Left renal cortex interstitium (tissue), 4 donors: ENCODE results near the gene ELOA2. TPM values are rescaled to one million over a fixed set of nuclear protein-coding genes. Genes with fewer than 3 reads are reported as not detected.
A peak's percentile ranks its signal among the peaks of the same experiment; 100 is the strongest.
"Not testable (repeated sequence)": the region's sequence is repeated elsewhere in the genome, so short reads cannot be mapped to it uniquely, and the experiment has no call there.

Experiments
- DNase-seq, 4 donors: peaks; one replicate each; pipeline ENCODE4 v3.0.0-alpha.2; 2013; ENCODE audit warnings: low read depth in 4 of 4, low spot score in 2 of 4, missing footprints in 1 of 4
- polyA plus RNA-seq, 4 donors: library from polyadenylated mRNA; unstranded; fragments of 120-200 nt; gene quantifications; one replicate each; pipeline ENCODE4 v1.2.1, GENCODE V29; 2013; ENCODE audit not compliant: insufficient read length in 4 of 4

ELOA2 gene, protein sequence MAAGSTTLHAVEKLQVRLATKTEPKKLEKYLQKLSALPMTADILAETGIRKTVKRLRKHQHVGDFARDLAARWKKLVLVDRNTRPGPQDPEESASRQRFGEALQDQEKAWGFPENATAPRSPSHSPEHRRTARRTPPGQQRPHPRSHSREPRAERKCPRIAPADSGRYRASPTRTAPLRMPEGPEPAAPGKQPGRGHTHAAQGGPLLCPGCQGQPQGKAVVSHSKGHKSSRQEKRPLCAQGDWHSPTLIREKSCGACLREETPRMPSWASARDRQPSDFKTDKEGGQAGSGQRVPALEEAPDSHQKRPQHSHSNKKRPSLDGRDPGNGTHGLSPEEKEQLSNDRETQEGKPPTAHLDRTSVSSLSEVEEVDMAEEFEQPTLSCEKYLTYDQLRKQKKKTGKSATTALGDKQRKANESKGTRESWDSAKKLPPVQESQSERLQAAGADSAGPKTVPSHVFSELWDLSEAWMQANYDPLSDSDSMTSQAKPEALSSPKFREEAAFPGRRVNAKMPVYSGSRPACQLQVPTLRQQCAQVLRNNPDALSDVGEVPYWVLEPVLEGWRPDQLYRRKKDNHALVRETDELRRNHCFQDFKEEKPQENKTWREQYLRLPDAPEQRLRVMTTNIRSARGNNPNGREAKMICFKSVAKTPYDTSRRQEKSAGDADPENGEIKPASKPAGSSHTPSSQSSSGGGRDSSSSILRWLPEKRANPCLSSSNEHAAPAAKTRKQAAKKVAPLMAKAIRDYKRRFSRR
- polyA plus RNA-seq, result under 1 TPM in 2 of 4 donors, not detected in 2; 0.03 to 0.13 TPM

DNA sequence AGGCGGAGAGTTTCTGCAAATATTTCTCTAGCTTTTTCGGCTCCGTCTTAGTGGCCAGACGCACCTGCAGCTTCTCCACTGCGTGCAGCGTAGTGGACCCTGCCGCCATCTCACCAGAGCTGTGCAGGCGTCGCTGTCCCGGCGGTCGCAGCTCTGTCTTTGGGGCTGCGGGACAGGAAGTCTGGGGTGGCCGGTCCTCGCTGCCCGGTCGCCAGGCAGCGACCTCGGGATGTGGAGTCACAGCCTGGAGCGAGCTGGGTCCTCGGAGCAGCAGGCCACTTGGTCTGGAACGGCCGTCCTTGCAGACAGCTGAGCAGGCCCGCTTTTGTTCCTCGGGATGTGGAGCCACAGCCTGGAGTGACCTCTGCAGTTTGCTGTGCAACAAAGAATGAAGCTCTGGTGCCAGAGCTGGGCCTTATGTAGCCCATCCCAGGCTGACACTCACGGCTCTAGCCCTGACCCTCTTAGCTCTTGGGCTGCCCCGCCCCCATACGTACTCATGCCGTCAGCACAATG, at the start of gene ELOA2:
ELOA2 (minus strand) TSS at position 466 of the 516 bp plus-strand sequence; CDS start at position 109, 357 bp downstream.
- no peak for DNase-seq

DNA sequence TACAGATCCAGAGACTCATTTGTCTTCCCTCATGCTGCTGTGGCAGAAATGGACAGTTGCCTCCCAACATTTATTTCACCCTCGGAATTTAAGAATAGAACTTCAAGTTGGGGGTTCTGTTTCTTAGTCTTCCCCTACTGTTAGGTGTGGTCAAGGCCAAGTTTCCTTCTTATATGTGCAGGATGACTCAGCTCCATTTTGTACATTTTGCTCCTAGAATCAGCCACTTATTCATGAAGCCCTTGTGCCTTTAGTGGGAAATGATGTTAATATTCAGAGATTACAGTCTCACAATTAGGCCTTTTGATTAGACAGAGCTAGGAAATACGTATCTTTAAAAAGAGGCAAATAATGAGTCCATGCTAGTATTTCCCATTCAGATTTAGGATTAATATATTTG, 46.2 kb upstream of the ELOA2 start:
- DNase-seq, result no peak

DNA sequence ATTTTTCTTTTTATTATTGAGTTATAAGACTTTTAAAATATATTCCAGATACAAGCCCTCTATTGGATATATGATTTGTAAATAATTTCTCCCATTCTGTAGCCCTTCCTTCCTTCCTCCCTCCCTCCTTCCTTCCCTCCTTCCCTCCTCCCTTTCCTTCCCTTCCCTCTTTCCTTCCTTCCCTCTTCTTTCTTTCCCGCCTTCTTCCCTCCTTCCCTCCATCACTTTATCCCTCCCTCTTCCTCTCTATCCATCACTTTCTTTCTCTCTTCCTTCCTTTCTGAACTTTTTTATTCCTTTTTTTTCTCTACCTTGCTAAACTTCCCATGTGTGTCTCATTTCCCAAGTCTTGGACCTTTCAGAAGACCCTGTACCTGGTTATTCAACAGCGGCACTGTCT, 45.5 kb upstream of the ELOA2 start:
- DNase-seq, result no peak

DNA sequence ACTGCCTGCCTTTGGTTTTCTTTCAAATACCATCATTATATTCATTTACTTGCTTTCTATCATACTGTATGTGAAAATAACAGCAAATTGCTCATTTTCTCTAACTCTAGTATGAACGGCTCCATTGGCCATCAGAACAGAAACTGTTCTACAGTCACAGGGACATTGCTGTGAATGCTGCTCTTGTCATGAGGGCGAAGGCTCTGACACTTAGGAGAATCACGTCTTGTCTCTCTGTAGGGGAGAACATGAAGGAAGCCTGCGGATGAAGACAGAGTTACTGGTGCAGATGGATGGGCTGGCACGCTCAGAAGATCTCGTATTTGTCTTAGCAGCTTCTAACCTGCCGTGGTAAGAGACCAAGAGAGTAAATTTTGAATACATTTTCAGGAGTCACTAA, 41.7 kb upstream of the ELOA2 start:
- no peak for DNase-seq

DNA sequence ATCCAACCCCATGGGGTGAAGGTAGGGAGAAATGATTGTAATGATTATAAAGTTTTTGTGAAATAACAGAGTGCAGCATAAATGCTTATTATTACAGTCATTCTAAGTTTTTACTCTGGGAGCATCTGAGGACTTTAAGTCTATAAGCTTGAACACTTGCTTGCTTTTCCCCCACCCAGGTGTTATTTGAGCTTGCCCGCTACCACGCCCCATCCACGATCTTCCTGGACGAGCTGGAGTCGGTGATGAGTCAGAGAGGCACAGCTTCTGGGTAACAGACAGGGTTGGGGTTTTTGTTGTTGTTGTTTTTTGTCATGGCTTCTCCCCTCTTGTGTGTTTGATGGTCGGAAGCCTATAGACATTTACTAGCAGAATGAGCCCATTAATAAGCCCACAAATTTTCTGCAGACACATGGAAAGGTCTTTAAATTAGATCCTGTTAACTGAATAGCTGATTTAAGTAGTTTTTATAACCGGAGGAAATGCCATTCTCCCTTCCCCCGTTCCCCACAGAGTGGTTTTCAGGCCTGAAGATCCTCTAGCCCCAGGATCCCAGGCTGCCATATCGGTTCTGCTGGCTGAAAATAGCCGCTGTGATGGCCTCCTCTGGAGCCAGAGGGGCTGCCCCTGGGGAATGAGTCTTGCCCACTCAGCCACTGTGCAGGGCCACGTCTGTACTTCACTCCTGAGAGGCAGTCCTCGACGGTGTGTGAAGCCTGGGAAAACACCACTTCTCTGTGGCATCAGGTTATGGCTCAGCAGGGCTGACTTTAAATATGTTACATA, 39.9 kb upstream of the ELOA2 start:
- no peak for DNase-seq

DNA sequence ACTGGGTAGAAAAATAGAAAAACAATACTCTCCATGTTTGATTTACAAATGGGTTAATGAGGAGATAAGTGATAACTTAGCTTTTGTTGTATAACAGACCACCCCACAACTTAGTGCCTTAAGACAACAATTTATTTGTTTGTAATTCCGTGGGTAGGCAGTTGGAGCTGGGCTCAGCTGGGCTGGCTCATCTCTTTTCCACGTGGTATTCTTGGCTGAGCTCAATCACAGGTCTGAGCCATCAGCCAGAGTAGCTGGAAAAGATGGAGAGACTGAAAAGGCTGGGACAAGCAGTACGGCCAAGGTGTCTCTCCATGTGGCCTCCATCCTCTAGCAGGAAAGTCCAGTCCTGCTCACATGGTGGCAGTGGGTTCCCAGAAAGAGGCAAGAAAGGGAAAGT, 32.2 kb upstream of the ELOA2 start:
- no peak for DNase-seq

DNA sequence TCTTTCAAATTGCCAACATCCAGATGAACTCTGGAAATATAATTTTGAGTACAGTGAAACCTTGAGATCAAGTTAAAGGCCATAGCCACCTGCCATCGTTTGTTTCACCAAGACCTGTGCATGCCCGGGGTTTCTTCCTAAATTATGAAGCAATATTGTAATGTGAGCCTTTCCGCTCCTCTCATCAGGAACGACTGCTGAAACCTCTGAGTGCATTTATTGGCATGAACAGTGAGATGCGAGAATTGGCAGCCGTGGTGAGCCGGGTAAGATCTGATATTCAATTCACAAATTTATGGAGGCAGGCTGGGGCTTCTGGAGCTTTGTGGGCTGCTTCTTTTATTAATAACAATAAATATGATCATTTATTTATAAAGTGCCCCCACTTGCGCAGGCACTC, 27.7 kb upstream of the ELOA2 start:
- DNase-seq, result no peak

DNA sequence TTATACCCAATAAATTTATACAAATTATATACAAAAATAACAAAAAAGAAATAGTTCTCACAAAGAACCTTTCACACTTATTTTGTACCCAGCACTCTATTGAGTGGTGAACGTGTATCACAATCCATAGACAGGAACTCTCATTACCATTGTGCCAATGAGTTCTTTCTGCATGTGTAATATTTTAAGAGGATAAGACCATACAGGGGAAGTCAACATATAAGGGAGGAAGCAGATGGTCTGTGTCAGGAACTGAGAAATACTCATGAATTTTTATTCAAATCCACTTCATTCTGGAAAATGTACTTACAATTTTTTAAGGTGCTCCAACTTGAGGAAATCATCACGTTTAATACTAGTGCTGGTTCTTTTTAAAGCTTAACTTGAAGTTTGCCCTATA, 27.1 kb upstream of the ELOA2 start:
- no peak for DNase-seq

DNA sequence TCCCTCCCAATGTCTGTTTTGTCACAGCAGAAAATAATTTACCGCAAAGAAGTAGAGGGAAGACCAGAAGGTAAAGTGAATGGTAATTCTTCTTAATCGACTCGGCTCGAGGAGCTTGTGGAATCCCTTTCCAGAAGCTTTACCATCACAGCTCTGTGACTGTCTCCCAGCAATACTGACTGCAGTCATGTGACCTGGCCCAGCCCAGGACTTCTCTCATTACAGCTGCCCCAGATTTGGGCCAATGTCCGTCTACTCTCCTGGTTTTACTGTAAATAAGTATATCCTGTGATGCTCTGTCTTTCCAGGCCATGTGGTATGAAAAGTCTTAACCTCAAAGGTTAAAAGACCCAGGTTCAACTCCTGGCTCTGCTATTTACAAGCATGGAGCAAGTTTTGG, 18.9 kb upstream of the ELOA2 start:
- DNase-seq, result no peak

DNA sequence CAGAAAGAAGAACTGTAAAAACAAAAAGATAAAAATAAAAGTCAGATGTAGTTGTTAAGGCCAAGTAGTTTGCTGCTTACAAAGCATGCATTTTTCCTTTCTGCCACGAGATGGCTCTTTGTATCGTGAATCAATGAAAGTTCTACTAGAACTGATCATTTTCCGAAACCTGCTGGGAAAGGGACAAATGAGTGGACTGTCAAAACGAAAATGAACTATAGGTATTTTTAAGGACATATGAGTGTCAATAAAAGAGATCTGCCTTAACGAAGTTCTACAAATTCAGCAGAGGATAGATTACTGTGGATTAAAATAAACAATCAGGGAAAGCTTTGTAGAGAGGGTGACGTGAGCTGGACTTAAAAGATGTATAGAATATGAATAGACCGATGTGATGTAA, 15.0 kb upstream of the ELOA2 start:
- DNase-seq, result peak in 1 of 4 donors; percentile 19

DNA sequence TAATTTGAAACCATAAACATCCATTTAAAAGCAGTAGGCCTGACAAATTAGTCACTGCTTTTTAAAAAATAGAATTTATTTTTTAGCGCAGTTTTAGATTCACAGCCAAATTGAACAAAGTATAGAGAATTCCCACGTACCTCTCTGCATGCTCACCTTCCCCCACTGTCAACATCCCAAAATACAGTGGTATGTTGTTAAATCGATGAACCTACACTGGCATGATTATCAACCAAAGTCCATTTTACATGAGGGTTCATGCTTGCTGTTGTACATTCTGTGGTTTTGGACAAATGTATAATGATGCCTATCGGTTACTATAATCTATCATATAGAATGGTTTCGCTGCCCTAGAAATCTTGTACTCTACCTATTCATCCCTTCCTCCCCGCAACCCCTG, 5.6 kb upstream of the ELOA2 start:
- DNase-seq, result no peak

DNA sequence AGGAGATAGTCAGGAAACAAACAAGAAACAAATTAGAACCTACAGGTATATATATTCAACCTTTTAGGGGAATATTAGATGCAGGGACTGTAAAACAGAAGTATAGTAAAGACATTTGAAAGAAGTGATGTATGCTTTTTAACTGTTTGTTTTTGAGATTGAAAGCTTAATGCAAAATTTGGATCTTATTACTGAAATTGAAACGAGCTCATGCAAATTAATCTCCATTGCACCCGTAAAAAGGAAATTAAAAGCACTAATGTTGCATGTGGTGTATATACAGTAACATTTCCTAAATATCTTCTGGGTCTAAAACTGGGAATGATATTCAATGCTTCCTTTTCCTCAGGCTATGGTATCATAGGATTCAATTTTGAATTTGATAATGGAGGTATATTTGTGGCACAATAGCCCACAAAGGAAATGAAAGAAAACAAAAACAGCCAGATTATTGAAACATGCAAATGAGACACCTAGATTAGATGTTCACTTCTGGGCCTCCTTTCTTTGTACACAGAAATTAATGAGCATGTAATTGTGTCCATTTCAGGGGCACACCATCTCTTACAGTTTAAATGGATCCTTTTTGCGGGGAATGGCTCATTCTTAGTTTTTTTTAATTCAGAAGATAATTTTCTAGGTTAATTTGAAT, 1.6 kb upstream of the ELOA2 start:
- DNase-seq, result no peak

DNA sequence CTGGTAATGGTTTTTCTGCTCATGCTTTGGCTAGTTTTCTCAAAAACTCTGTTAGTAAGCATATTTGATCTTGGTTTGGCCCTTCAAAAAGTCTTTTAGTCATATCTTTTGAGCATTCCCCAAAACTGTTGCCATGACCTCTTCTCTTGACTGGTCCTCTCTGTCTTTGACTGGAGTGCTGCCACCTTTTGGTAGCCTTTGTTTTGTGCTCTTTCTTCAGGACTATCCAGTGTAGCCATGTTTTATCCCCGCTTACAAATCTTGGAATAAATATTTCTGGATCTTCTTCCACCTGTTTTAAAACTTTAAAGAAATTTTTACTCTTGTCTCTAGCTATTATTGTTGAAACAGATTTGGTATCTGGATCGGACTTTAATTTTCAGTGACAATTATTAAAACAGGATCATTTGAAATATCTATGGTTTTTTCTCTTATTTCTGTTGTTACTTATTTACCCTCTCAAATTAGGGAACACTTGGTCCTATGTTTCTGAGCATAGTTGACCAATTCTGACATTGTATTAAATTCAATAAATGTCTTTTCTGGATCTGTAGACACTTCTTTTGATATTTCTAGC, 965 bp upstream of the ELOA2 start:
- peak in 1 of 4 donors; percentile 7 for DNase-seq

DNA sequence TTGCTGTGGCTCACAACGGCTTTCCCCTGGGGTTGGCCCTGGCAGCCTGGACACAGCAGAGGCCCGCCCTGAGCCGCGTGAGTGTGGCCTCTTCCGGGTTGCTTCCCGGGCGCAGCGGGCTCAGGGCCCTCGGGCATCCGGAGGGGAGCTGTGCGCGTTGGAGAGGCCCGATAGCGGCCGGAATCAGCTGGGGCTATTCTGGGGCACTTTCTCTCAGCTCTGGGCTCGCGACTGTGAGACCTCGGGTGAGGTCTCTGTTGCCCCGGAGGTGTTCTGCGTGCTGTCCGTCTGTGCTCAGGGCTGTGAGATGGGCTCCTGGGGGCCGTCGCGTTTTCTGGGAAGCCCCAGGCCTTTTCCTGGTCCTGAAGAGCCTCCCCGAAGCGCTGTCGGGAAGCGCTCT, 830 bp downstream of the ELOA2 start:
- DNase-seq, result not testable (repeated sequence)

DNA sequence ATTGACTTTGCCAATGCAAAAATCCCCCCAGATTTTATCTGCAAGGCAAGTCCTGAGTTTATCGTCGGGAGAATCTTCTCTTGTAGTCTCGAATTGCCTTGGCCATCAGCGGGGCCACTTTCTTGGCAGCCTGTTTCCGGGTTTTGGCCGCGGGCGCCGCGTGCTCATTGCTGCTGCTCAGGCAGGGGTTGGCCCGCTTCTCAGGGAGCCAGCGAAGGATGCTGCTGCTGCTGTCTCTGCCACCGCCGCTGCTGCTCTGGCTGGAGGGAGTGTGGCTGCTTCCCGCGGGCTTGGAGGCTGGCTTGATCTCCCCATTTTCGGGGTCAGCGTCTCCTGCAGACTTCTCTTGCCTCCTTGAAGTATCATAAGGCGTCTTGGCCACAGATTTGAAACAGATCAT, 2.5 kb downstream of the ELOA2 start:
- no peak for DNase-seq

DNA sequence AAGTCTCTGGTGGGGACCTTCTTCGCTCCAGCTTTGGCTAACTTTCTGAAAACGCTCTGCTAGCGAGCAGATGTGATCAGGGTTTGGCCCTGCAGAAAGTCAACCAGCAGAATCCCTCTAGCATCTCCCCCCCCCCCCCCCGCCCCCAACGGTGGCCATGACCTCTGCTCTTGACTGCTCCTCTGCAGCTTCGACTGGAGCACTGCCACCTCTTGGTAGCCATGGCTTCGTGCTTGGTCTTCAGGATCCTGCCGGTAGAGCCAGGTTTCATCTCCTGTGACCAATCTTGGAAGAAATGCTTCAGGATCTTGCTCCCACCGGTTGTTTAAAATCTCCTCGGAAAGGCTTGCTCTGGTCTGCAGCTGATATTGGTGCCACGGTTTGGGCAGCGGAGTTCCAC, 4.5 kb downstream of the ELOA2 start:
- DNase-seq, result not testable (repeated sequence)

DNA sequence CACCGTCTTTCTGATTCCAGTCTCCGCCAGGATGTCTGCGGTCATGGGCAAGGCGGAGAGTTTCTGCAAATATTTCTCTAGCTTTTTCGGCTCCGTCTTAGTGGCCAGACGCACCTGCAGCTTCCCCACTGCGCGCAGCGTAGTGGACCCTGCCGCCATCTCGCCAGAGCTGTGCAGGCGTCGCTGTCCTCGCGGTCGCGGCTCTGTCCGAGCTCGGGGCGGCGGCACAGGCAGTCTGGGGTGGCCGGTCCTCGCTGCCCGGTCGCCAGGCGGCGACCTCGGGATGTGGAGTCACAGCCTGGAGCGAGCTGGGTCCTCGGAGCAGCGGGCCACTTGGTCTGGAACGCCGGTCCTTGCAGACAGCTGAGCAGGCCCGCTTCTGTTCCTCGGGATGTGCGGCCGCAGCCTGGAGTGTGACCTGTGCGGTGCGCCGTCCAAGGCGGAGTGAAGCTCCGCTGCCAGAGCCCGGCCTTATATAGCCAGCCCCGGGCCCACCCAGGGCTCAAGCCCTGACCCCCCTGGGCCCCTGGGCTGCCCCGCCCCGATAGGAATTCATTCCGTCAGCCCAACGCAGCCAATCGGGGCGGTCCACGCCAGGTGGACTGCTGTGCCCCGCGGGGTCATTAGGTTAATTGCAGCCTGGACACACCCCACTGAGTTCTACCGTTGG, 5.6 kb downstream of the ELOA2 start:
- DNase-seq, result not testable (repeated sequence)

DNA sequence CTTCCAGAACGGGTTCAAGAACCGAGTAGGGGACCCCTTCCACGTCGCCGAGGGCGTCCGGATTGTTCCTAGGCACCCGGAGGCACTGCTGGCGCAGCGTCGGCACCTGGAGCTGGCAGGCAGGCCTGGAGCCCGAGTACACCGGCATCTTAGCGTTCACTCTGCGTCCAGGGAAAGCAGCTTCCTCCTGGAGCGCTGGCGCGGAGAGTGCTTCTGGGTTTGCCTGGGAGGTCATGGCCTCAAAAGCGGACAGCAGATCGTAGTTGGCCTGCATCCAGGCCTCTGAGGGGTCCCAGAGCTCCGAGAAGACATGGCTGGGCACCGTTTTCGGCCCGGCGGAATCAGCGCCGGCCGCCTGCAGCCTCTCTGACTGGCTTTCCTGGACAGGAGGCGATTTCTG, 6.7 kb downstream of the ELOA2 start:
- not testable (repeated sequence) for DNase-seq

DNA sequence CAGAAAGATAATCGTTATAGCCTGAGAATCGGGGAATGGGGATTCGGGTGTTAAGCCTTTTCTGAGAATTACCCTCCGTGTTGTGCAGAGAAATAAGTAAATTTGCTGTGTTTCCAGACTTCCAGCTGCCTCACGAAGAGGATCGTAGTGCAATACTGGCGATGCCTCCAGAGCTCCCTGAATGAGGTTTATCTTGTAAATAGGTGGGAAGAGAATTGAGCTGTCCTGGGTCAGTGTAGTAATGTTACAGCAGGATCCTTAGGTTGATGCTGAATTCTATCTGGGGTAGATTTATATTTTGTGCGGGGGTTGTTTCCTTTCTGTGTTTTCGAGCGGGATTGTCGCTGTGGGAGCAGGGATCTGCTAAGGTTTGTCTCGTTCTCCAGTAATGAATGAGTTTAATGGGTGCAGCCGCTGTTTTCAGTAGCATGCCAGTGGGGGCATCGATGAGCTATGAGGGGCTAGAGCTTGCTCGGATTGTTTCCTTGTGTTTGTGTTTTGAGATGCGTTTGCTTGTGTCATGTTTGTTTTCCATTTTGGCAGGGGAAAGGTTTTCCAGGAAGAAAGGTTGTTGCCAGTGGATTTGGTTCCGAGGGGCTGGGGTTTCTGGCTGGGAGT, 9.8 kb downstream of the ELOA2 start:
- DNase-seq, result not testable (repeated sequence)
